Measurements from ENCODE around the gene UBE2H. TPM values are rescaled to one million over a fixed set of nuclear protein-coding genes. Genes with fewer than 3 reads are reported as not detected.

UBE2H gene
- total RNA-seq, 2 donors from 2014 or later: 72.6 to 81.8 TPM

DNA sequence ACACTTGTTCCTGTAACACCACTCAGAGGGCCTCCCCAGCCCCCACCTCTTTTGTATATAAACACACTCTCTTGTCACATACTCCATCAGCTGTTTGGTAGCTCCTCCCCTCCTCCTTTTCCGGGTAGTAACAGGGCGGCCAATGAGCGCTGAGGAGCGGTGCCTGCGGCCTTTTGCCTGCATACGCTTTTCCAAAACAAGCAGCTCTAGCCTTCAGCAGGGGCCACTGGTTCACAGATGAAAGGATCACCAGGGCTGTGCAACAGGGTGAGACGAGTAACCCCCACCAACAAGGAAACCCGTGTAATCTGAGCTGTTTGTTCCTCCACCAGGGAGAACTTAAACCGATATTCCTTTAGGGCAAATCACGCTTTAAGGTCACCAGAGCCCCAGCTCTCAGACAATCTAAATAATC, 3.9 kb downstream of the UBE2H start:
- H3K36me3 ChIP-seq: no peaks in the 10 kb centered on the region
- peak; percentile 92 for DNase-seq (ENCODE audit: low spot score)
- peak overlapping the region; percentile 95 to 98 for H3K27ac ChIP-seq
- no peaks in the 10 kb centered on the region for H3K27me3 ChIP-seq
- no peaks in the 10 kb centered on the region for H3K9me3 ChIP-seq
- H3K4me1 ChIP-seq: peaks cover 0 to 40% of the 10 kb centered on the region in 2 donors
- TF ChIP-seq, protein P1, sequence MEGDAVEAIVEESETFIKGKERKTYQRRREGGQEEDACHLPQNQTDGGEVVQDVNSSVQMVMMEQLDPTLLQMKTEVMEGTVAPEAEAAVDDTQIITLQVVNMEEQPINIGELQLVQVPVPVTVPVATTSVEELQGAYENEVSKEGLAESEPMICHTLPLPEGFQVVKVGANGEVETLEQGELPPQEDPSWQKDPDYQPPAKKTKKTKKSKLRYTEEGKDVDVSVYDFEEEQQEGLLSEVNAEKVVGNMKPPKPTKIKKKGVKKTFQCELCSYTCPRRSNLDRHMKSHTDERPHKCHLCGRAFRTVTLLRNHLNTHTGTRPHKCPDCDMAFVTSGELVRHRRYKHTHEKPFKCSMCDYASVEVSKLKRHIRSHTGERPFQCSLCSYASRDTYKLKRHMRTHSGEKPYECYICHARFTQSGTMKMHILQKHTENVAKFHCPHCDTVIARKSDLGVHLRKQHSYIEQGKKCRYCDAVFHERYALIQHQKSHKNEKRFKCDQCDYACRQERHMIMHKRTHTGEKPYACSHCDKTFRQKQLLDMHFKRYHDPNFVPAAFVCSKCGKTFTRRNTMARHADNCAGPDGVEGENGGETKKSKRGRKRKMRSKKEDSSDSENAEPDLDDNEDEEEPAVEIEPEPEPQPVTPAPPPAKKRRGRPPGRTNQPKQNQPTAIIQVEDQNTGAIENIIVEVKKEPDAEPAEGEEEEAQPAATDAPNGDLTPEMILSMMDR (IDR thresholded peaks at IDR 0.05): no peak
- peak overlapping the region; percentile 85 to 94 for H3K4me3 ChIP-seq

DNA sequence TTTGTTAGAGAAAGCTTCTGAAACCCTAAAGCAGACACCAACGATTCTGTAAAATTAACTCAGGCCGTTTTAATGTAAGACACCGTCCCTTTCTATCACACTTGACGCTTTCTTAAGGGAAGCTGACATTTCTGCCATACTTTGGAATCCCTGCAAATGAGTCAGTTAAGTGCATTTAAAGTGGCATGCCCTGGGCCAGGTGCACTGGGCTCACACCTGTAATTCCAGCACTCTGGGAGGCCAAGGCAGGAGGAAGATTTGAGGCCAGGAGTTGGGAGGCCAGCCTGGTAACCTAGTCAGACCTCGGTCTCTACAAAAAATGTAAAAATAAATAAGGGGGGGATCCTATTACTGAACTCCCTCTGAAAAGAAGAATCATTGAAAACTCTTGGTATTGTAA, 4.4 kb downstream of the UBE2H start:
- Histone ChIP-seq H3K4me1 (peaks cover 0 to 40% of the 10 kb centered on the region in 2 donors), H3K9me3 (no peaks in the 10 kb centered on the region), H3K36me3 (no peaks in the 10 kb centered on the region), H3K27me3 (no peaks in the 10 kb centered on the region), H3K4me3 (no peak overlapping the region), H3K27ac (peak overlapping the region; percentile 95 to 98)
- DNase-seq (ENCODE audit: low spot score): no peak
- TF ChIP-seq, protein P1 (IDR thresholded peaks at IDR 0.05): no peak

DNA sequence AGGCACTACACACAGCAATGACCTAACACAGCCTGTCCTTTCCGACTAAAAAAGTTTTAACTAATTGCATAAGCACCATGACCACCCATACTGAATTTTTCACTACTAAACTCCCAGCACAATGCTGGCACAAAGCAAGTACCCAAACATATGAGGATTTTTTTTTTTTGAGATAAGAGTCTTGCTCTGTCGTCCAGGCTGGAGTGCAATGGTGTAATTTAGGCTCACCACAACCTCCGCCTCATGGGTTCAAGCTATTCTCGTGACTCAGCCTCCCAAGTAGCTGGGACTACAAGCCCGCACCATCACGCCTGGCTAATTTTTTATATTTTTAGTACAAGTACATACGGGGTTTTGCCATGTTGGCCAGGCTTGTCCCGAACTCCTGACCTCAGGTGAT, 5.1 kb downstream of the UBE2H start:
- H3K4me3 ChIP-seq: no peak overlapping the region
- no peaks in the 10 kb centered on the region for H3K9me3 ChIP-seq
- H3K36me3 ChIP-seq: peaks cover 5% of the 10 kb centered on the region
- no peaks in the 10 kb centered on the region for H3K27me3 ChIP-seq
- TF ChIP-seq, protein P1 (IDR thresholded peaks at IDR 0.05): no peak
- peak overlapping the region; percentile 95 to 98 for H3K27ac ChIP-seq
- H3K4me1 ChIP-seq: peaks cover 0 to 40% of the 10 kb centered on the region in 2 donors
- no peak for DNase-seq (ENCODE audit: low spot score)

DNA sequence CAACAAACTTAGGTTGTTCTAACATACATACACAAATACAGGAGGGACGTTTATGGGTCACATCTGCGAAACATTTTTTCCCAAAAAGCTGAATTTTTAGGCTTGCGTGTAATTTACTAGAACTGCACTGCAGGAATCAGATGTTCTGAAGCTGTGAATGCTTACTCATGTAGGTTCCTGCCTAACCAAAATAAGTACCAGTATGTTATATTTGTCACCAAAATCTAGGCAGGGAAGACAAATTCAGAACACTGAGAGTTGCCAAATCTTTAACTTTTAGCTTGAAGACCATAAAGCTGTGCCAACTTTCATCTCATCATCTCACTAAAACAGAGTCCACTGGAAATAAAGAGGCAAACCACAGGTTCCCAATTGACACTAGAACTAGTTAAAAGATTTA, 5.7 kb downstream of the UBE2H start:
- no peaks in the 10 kb centered on the region for H3K9me3 ChIP-seq
- peaks cover 9% of the 10 kb centered on the region for H3K36me3 ChIP-seq
- TF ChIP-seq, protein P1 (IDR thresholded peaks at IDR 0.05): no peak
- no peak overlapping the region for H3K4me3 ChIP-seq
- H3K4me1 ChIP-seq: peaks cover 0 to 40% of the 10 kb centered on the region in 2 donors
- DNase-seq (ENCODE audit: low spot score): no peak
- no peaks in the 10 kb centered on the region for H3K27me3 ChIP-seq
- H3K27ac ChIP-seq: no peak overlapping the region

DNA sequence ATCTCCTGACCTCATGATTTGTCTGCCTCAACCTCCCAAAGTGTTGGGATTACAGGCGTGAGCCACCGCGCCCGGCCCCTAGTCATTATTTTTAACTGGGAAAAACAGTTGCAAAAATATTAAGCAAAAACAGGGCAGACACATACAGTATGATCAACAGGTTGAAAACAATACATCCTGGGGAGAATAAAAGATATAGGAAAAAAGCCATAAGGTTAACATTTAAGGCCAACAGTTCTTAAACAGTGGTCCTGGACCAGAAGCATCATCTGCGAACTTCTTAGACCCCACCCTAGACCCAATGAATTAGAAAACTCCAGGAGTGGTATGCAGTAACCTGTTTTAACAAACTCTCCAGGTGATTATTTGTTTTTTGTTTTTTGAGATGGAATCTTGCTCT, 6.5 kb downstream of the UBE2H start:
- H3K4me3 ChIP-seq: no peak overlapping the region
- peaks cover 0 to 40% of the 10 kb centered on the region in 2 donors for H3K4me1 ChIP-seq
- H3K9me3 ChIP-seq: no peaks in the 10 kb centered on the region
- peaks cover 9% of the 10 kb centered on the region for H3K36me3 ChIP-seq
- no peaks in the 10 kb centered on the region for H3K27me3 ChIP-seq
- no peak overlapping the region for H3K27ac ChIP-seq
- DNase-seq (ENCODE audit: low spot score): no peak
- TF ChIP-seq, protein P1 (IDR thresholded peaks at IDR 0.05): no peak

DNA sequence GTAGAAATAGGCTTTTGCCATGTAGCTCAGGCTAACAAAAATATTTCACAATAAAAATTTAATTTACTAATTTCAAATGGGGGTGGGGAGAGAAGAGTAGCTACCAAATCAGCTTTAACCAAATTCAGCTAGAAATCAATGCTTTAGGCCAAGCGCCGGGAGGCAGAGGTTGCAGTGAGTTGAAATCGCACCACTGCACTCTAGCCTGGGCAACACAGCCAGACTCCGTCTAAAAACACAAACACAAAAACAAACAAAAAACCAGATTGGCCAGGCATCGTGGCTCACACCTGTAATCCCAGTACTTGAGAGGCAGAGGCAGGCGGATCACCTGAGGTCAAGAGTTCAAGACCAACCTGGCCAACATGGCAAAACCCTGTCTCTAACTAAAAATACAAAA, 9.4 kb downstream of the UBE2H start:
- TF ChIP-seq, protein P1 (IDR thresholded peaks at IDR 0.05): no peak
- Histone ChIP-seq H3K9me3 (no peaks in the 10 kb centered on the region), H3K4me3 (no peak overlapping the region), H3K4me1 (peaks cover 0 to 30% of the 10 kb centered on the region in 2 donors), H3K27me3 (no peaks in the 10 kb centered on the region), H3K36me3 (peaks cover 9% of the 10 kb centered on the region), H3K27ac (no peak overlapping the region)
- DNase-seq (ENCODE audit: low spot score): peak; percentile 36

All from right atrium auricular region (tissue), 2 donors.